Liver (tissue), 6 donors: Measurements from ENCODE around the gene ZNF768. TPM values are rescaled to one million over a fixed set of nuclear protein-coding genes. Genes with fewer than 3 reads are reported as not detected.

Experiments used
- polyA plus RNA-seq, 2 donors: library from polyadenylated mRNA; stranded (reverse) in 1 of 2; unstranded in 1 of 2; fragments of 200-250 nt in 1 of 2; fragments of >200 nt in 1 of 2; fragmentation: Nextera tagmentation in 1 of 2; extraction: Ambion mirVana in 1 of 2; gene quantifications; one replicate each; pipeline versions ENCODE4 v1.2.1 to v1.2.3, GENCODE V29; 2013 to 2015
- small RNA-seq: library from RNA; depleted of rRNA; stranded (forward); fragments of <200 nt; gene quantifications from one replicate; pipeline ENCODE3, GENCODE V24; 2014
- total RNA-seq, 2 donors: library from RNA; depleted of rRNA; stranded (reverse); fragments of >200 nt; gene quantifications; one replicate each; pipeline ENCODE4 v1.2.3, GENCODE V29; 2014
- TF ChIP-seq, protein P1 (sequence below): IDR thresholded peaks from 2 replicates; pipeline ENCODE4 v1.6.1; 2016; ENCODE audit warnings: antibody characterized with exemption
- donor health status: healthy.
- donor health status: healthy.
- donor health status: healthy.

The ZNF768 gene
- total and polyA plus RNA-seq, 4 donors = 2.2 to 16.9 (median 10.9) TPM

- TF ChIP-seq, protein P1, sequence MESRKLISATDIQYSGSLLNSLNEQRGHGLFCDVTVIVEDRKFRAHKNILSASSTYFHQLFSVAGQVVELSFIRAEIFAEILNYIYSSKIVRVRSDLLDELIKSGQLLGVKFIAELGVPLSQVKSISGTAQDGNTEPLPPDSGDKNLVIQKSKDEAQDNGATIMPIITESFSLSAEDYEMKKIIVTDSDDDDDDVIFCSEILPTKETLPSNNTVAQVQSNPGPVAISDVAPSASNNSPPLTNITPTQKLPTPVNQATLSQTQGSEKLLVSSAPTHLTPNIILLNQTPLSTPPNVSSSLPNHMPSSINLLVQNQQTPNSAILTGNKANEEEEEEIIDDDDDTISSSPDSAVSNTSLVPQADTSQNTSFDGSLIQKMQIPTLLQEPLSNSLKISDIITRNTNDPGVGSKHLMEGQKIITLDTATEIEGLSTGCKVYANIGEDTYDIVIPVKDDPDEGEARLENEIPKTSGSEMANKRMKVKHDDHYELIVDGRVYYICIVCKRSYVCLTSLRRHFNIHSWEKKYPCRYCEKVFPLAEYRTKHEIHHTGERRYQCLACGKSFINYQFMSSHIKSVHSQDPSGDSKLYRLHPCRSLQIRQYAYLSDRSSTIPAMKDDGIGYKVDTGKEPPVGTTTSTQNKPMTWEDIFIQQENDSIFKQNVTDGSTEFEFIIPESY = no peak
Measured at GRCh38 chr16:30474074-30474452, 52.3 kb downstream of the ZNF768 start (continued).

Small RNA genes lying within 50 kb of the gene (small RNA-seq; reads per million reads assigned to genes)
- gene MIR4518 = 0.09 reads per million
- gene RNU7-61P = not detected

Other genes starting within 250 kb of the ZNF768 start
- 10 to 100 TPM; 10.0 TPM for gene CD2BP2, start 171.3 kb downstream of the ZNF768 start, total RNA-seq
- 10 to 100 TPM; 13.4 to 15.4 TPM for gene CD2BP2, start 171.3 kb downstream of the ZNF768 start, polyA plus RNA-seq
- gene TBC1D10B, start 156.1 kb downstream of the ZNF768 start, total RNA-seq = 10 to 100 TPM; 16.1 to 16.5 TPM
- 1 to 10 TPM; 3.6 to 9.2 TPM for gene TBC1D10B, start 156.1 kb downstream of the ZNF768 start, polyA plus RNA-seq
- gene MYL11, start 151.8 kb downstream of the ZNF768 start, total RNA-seq = under 1 TPM in 1 of 2 donors, not detected in 1; 0.70 TPM
- not detected for gene MYL11, start 151.8 kb downstream of the ZNF768 start, polyA plus RNA-seq
- 1 to 10 TPM in 1 of 2 donors, under 1 TPM in 1; 0.42 to 1.0 TPM for gene SEPTIN1, start 144.0 kb downstream of the ZNF768 start, total RNA-seq
- gene SEPTIN1, start 144.0 kb downstream of the ZNF768 start, polyA plus RNA-seq = 1 to 10 TPM; 1.4 to 2.8 TPM
- 1 to 10 TPM; 3.2 to 4.7 TPM for gene ZNF48, start 131.1 kb downstream of the ZNF768 start, total RNA-seq
- gene ZNF48, start 131.1 kb downstream of the ZNF768 start, polyA plus RNA-seq = 1 to 10 TPM; 2.3 to 3.0 TPM
- gene ZNF771, start 119.0 kb downstream of the ZNF768 start, total RNA-seq = 1 to 10 TPM; 2.6 to 8.0 TPM
- gene ZNF771, start 119.0 kb downstream of the ZNF768 start, polyA plus RNA-seq = 1 to 10 TPM; 5.2 to 5.3 TPM
- 10 to 100 TPM in 1 of 2 donors, 1 to 10 TPM in 1; 6.0 to 12.0 TPM for gene DCTPP1, start 96.5 kb downstream of the ZNF768 start, total RNA-seq
- gene DCTPP1, start 96.5 kb downstream of the ZNF768 start, polyA plus RNA-seq = 10 to 100 TPM; 18.1 to 18.8 TPM
- 100 to 1,000 TPM in 1 of 2 donors, 10 to 100 TPM in 1; 50.1 to 122 TPM for gene SEPHS2, start 80.7 kb downstream of the ZNF768 start, total RNA-seq
- 100 to 1,000 TPM; 143 to 241 TPM for gene SEPHS2, start 80.7 kb downstream of the ZNF768 start, polyA plus RNA-seq
- gene ITGAL, start 53.8 kb downstream of the ZNF768 start, total RNA-seq = 10 to 100 TPM in 1 of 2 donors, 1 to 10 TPM in 1; 9.4 to 11.8 TPM
- 1 to 10 TPM; 4.3 to 4.4 TPM for gene ITGAL, start 53.8 kb downstream of the ZNF768 start, polyA plus RNA-seq
- gene ZNF747, start 8.3 kb upstream of the ZNF768 start, total RNA-seq = 10 to 100 TPM in 1 of 2 donors, 1 to 10 TPM in 1; 6.9 to 10.5 TPM
- 1 to 10 TPM; 3.8 to 6.2 TPM for gene ZNF747, start 8.3 kb upstream of the ZNF768 start, polyA plus RNA-seq
- 1 to 10 TPM; 5.0 to 6.8 TPM for gene ZNF764, start 31.8 kb upstream of the ZNF768 start, total RNA-seq
- gene ZNF764, start 31.8 kb upstream of the ZNF768 start, polyA plus RNA-seq = 1 to 10 TPM; 1.6 to 3.4 TPM
- 1 to 10 TPM; 3.4 to 3.7 TPM for gene ZNF688, start 45.1 kb upstream of the ZNF768 start, total RNA-seq
- gene ZNF688, start 45.1 kb upstream of the ZNF768 start, polyA plus RNA-seq = 1 to 10 TPM; 5.8 to 8.9 TPM
- 1 to 10 TPM; 4.5 to 5.9 TPM for gene ZNF785, start 59.1 kb upstream of the ZNF768 start, total RNA-seq
- gene ZNF785, start 59.1 kb upstream of the ZNF768 start, polyA plus RNA-seq = 1 to 10 TPM; 1.8 to 2.0 TPM
- 1 to 10 TPM; 4.6 to 5.8 TPM for gene ZNF689, start 83.8 kb upstream of the ZNF768 start, total RNA-seq
- 1 to 10 TPM; 2.6 to 4.0 TPM for gene ZNF689, start 83.8 kb upstream of the ZNF768 start, polyA plus RNA-seq
- 1 to 10 TPM; 7.5 to 9.1 TPM for gene PRR14, start 124.4 kb upstream of the ZNF768 start, total RNA-seq
- 10 to 100 TPM in 1 of 2 donors, 1 to 10 TPM in 1; 8.6 to 13.5 TPM for gene PRR14, start 124.4 kb upstream of the ZNF768 start, polyA plus RNA-seq
- 10 to 100 TPM in 1 of 2 donors, 1 to 10 TPM in 1; 7.3 to 15.1 TPM for gene FBRS, start 131.9 kb upstream of the ZNF768 start, total RNA-seq
- gene FBRS, start 131.9 kb upstream of the ZNF768 start, polyA plus RNA-seq = 10 to 100 TPM in 1 of 2 donors, 1 to 10 TPM in 1; 4.1 to 15.5 TPM
- gene SRCAP, start 172.6 kb upstream of the ZNF768 start, total RNA-seq = 10 to 100 TPM; 26.8 to 27.7 TPM
- 1 to 10 TPM; 7.6 to 8.7 TPM for gene SRCAP, start 172.6 kb upstream of the ZNF768 start, polyA plus RNA-seq
- 10 to 100 TPM in 1 of 2 donors, 1 to 10 TPM in 1; 9.2 to 16.3 TPM for gene PHKG2, start 221.9 kb upstream of the ZNF768 start, total RNA-seq
- 10 to 100 TPM; 19.5 to 21.2 TPM for gene PHKG2, start 221.9 kb upstream of the ZNF768 start, polyA plus RNA-seq
- 1 to 10 TPM in 1 of 2 donors, under 1 TPM in 1; 0.33 to 2.7 TPM for gene CFAP119, start 235.5 kb upstream of the ZNF768 start, total RNA-seq
- 1 to 10 TPM in 1 of 2 donors, under 1 TPM in 1; 0.82 to 1.6 TPM for gene CFAP119, start 235.5 kb upstream of the ZNF768 start, polyA plus RNA-seq
- 10 to 100 TPM; 41.0 to 55.4 TPM for gene RNF40, start 235.8 kb upstream of the ZNF768 start, total RNA-seq
- 10 to 100 TPM; 25.9 to 27.1 TPM for gene RNF40, start 235.8 kb upstream of the ZNF768 start, polyA plus RNA-seq